GM12891 (cell line): Measurements from ENCODE around the gene CSF3.

ENCODE experiments used
- POLR2A ChIP-seq: IDR thresholded peaks from 2 replicates; pipeline ENCODE4 v1.6.1; 2011; ENCODE audit warnings: low read depth, low read length, control low read depth
- POLR2AphosphoS5 ChIP-seq: IDR thresholded peaks from 2 replicates; pipeline ENCODE4 v1.6.1; 2011; ENCODE audit warnings: low read depth, low read length, control low read depth
- POU2F2 ChIP-seq: IDR thresholded peaks from 2 replicates; pipeline ENCODE4 v1.6.1; 2011; ENCODE audit warnings: low read depth, mild to moderate bottlenecking, control low read depth, low read length, moderate library complexity
- SPI1 ChIP-seq: IDR thresholded peaks from 2 replicates; pipeline ENCODE4 v1.6.1; 2011; ENCODE audit warnings: low read depth, low read length, control low read depth
- TAF1 ChIP-seq: IDR thresholded peaks from 2 replicates; pipeline ENCODE4 v1.6.1; 2011; ENCODE audit warnings: low read depth, low read length, control low read depth

- no peak for TF ChIP-seq POLR2AphosphoS5
- no peak for TF ChIP-seq POLR2A
- TF ChIP-seq TAF1: no peak
- TF ChIP-seq SPI1: 0 out of 2 replicates have a peak, but pooled peaks have one; percentile 23
- TF ChIP-seq POU2F2: 0 out of 2 replicates have a peak, but pooled peaks have one; percentile 12
Measured at GRCh38 chr17:39979893-39980350, 35.3 kb upstream of the CSF3 start.
